H1 (cell line): ENCODE results near the gene KRTAP9-7.

ENCODE experiments used
- ASH2L ChIP-seq: fragments of 200-600, 300-600 bp; sonication (generic); IDR thresholded peaks from one replicate; pipeline ENCODE4 v1.7.1; 2017; ENCODE audit warnings: low read length
- EP300 ChIP-seq, 2 experiments: IDR thresholded peaks; 1 replicate in 1 of 2; 2 replicates in 1 of 2; pipeline ENCODE4 v1.6.1; 2011 to 2012; ENCODE audit warnings: low read depth in 2 of 2, low read length in 2 of 2, mild to moderate bottlenecking in 2 of 2, borderline replicate concordance in 1 of 2, inconsistent platforms in 1 of 2, moderate library complexity in 1 of 2
- EZH2 ChIP-seq: fragments of 200-600 bp; sonication (generic); IDR thresholded peaks from 2 replicates; pipeline ENCODE4 v1.7.1; 2012; ENCODE audit warnings: low read depth, mild to moderate bottlenecking, moderate library complexity, low read length, inconsistent platforms; ENCODE audit not compliant: severe bottlenecking
- POLR2A ChIP-seq, 2 experiments: IDR thresholded peaks; 1 replicate in 1 of 2; 2 replicates in 1 of 2; pipeline ENCODE4 v1.6.1; 2011; ENCODE audit warnings: low read depth in 2 of 2, low read length in 2 of 2, mild to moderate bottlenecking in 2 of 2; ENCODE audit errors: control extremely low read depth in 1 of 2
- POLR2AphosphoS5 ChIP-seq: IDR thresholded peaks from 2 replicates; pipeline ENCODE4 v1.6.1; 2011; ENCODE audit warnings: low read depth, low read length
- TAF1 ChIP-seq: IDR thresholded peaks from 2 replicates; pipeline ENCODE4 v1.6.1; 2011; ENCODE audit warnings: mild to moderate bottlenecking, low read depth, low read length

DNA sequence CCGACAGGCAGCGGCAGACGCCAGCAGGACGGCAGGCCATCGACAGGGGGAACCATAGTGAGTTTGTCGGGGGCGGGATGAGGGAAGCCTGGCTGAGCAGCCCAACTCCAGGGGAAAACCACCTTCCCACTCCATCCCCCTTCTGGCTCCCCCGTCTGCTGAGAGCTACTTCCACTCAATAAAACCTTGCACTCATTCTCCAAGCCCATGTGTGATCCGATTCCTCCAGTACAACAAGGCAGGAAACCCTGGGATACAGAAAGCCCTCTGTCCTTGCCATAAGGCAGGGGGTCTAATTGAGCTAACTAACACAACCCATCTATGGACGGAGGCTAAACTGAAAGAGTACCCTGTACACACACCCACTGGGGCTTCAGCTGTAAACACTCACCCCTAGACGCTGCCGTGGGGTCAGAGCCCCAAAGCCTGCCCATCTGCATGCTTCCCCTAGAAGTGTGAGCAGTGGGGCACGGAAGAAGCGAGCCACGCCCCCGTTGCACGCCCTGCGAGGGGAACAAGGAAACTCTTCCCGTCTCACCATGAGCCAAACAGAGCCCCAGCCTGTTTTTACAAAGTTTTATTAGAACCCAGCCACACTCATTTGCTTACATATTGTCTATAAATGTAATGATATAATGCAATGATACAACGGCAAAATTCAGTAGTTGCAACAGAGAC lies 23.1 kb downstream of the KRTAP9-7 start:
- TF ChIP-seq EP300 (IDR thresholded peaks at IDR 0.05; ENCODE audit: borderline replicate concordance in 1 of 2, low read depth in 2 of 2, low read length in 2 of 2) (no peak), POLR2AphosphoS5 (no peak), ASH2L (no peak), POLR2A (IDR thresholded peaks at IDR 0.05; ENCODE audit: control extremely low read depth in 1 of 2, low read depth in 2 of 2, low read length in 2 of 2) (no peak), TAF1 (no peak), EZH2 (no peak)
